Spleen (tissue), 7 donors: ENCODE data around the gene ARMS2.

Source experiments
- POLR2AphosphoS5 ChIP-seq, 3 donors: sonication (generic); formaldehyde crosslinking; IDR thresholded peaks; one replicate each; pipeline ENCODE4 v1.5.1; 2017; ENCODE audit warnings: antibody characterized with exemption in 3 of 3
- TF ChIP-seq, protein P1 (sequence below), 11 experiments: fragments of 200-600 bp in 7 of 11; fragments of 450-650 bp in 4 of 11; sonication (generic) in 4 of 11; IDR thresholded peaks in 8 of 11; conservative IDR thresholded peaks in 3 of 11; 1 replicate in 7 of 11; 2 replicates in 4 of 11; pipeline versions ENCODE4 v1.4.0 to v1.8.0; 2016 to 2021; ENCODE audit warnings: antibody characterized with exemption in 11 of 11, inconsistent platforms in 4 of 11, mild to moderate bottlenecking in 1 of 11
- donor health status: DM: no; HTN: no; CAD: no; lungs with moderate emphysema.
- donor health status: DM: no; HTN: no; CAD: no.
- donor health status: DM: no; HTN: no; CAD: no.

DNA sequence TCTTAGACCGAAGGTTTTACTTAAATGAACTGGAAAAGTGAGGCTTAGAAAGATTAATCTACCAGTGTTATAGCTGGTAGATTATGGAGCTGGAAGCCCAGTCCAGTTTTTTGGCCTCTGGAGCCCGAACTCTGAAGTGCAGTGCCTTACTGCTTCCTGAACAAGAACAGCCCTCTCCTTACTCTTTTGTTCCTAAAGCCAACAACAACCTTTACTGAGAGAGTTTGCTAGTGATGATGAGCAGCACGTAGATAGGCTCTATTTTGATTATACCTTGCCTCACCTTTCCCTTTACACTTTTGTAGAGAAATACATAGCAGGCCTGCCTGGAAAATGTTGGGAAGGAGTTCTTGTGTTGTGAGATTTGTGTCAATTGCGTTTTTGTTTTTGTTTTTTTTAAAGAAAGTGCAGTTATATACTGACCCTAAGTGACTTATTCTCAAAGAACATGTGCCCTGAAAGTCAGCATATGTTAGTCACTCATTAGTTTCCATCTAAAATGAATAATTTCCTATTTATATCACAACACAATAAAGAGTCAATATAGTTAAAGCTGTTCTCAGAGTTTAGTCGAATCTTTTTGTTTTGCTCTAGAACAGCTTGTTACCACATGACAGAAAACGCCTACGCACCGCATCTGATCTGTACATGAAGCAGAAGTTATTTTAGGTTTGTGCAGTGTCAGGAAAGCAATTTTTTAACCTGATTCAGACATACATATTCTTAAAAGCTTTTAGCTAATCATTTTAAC, 46.9 kb upstream of the ARMS2 start:
- TF ChIP-seq, protein P1, sequence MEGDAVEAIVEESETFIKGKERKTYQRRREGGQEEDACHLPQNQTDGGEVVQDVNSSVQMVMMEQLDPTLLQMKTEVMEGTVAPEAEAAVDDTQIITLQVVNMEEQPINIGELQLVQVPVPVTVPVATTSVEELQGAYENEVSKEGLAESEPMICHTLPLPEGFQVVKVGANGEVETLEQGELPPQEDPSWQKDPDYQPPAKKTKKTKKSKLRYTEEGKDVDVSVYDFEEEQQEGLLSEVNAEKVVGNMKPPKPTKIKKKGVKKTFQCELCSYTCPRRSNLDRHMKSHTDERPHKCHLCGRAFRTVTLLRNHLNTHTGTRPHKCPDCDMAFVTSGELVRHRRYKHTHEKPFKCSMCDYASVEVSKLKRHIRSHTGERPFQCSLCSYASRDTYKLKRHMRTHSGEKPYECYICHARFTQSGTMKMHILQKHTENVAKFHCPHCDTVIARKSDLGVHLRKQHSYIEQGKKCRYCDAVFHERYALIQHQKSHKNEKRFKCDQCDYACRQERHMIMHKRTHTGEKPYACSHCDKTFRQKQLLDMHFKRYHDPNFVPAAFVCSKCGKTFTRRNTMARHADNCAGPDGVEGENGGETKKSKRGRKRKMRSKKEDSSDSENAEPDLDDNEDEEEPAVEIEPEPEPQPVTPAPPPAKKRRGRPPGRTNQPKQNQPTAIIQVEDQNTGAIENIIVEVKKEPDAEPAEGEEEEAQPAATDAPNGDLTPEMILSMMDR (IDR thresholded peaks at IDR 0.05 in 8 of 11, conservative IDR thresholded peaks at IDR 0.05 in 3 of 11) = no peak
- no peak for TF ChIP-seq POLR2AphosphoS5 (IDR thresholded peaks at IDR 0.05)
